C4-2B (cell line): ENCODE data around the gene PTPRJ.

ENCODE experiments used
- H3K27ac ChIP-seq: fragments of 450-650 bp; 2 replicates; pipeline ENCODE4 v1.5.1; 2017
- ZFX ChIP-seq: fragments of 450-650 bp; IDR thresholded peaks from 2 replicates; pipeline ENCODE4 v1.6.1; 2017
- TF ChIP-seq, protein P1 (sequence below): fragments of 450-650 bp; conservative IDR thresholded peaks from 2 replicates; pipeline ENCODE4 v1.5.1; 2017; ENCODE audit warnings: mild to moderate bottlenecking

PTPRJ gene

DNA sequence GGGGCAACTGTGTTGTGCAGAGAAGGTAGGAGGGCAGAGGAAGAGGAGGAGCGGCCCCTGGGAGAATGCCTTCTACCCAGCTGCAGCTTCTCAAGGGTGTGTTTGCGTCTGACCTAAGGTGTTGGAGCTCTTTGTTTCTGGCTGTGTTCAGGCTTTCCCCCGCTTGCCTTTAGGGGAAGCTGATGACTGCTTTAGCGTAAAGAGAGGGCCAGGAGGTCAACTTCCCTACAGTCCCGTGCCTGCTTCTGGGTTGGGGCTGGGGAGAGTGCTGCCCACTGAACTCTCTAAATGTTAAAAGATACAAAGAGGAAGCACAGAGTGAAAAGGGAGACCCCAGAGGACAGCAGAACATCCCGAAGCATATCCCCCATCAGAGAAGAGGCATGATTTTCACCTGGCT is 99.2 kb downstream of the PTPRJ start:
- no peak overlapping the region for H3K27ac ChIP-seq
- TF ChIP-seq ZFX, result no peak
- TF ChIP-seq, protein P1, sequence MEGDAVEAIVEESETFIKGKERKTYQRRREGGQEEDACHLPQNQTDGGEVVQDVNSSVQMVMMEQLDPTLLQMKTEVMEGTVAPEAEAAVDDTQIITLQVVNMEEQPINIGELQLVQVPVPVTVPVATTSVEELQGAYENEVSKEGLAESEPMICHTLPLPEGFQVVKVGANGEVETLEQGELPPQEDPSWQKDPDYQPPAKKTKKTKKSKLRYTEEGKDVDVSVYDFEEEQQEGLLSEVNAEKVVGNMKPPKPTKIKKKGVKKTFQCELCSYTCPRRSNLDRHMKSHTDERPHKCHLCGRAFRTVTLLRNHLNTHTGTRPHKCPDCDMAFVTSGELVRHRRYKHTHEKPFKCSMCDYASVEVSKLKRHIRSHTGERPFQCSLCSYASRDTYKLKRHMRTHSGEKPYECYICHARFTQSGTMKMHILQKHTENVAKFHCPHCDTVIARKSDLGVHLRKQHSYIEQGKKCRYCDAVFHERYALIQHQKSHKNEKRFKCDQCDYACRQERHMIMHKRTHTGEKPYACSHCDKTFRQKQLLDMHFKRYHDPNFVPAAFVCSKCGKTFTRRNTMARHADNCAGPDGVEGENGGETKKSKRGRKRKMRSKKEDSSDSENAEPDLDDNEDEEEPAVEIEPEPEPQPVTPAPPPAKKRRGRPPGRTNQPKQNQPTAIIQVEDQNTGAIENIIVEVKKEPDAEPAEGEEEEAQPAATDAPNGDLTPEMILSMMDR, result no peak

DNA sequence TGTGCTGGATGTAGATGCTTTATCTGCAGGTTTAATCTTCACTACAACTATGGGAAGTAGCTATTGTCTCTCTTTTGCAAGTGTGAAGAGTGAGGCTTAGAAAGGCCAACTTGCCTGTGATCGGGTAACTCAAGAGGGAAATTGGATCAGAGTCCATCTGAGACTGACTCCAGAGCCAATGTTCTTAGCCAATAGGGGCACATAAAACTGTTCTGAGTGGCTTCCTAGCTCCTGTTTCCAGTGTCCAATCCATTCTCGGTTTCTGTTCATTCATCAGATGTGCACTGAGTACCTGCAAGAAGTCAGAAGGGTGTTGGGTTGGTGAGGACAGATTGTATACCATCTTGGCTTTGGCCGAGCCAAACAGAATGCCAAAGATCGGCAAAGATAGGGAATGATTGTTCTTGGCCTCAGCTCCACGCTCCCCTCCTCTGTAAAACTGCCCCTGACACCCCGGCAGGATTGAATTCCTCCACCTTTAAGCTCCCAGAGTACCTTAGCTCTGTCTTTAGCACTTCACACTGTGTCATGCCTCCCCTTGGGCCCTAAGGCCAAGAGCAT is 100.0 kb downstream of the PTPRJ start:
- TF ChIP-seq ZFX, result no peak
- TF ChIP-seq, protein P1, result no peak
- H3K27ac ChIP-seq, result no peak overlapping the region

GRCh38 chr11:48081151-48082010 is 101.0 kb downstream of the PTPRJ start:
- no peak overlapping the region for H3K27ac ChIP-seq

DNA sequence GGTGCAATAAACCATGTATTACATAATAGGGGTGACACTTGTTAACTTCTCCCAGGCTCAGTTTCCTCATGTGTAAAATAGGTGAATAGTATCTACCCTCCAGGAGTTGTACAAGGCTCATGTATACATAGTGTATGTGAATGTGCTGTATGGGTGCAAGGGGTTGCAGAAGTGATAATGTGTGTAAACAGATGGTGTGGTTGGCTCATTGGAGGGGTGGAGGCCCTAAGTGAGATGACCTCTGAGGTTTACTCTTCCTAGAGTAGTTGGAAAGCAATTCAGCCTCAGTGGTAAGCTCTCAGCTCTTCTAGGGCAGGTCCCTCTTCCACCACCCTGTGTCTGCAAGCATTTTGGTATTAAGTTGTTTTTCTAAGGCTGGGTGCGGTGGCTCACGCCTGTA is 102.4 kb downstream of the PTPRJ start:
- TF ChIP-seq ZFX, result no peak
- TF ChIP-seq, protein P1, result no peak
- no peak overlapping the region for H3K27ac ChIP-seq

More at GRCh38 chr11:48081151-48082010, 101.0 kb downstream of the PTPRJ start:
- no peak for TF ChIP-seq ZFX
- TF ChIP-seq, protein P1, result no peak

GRCh38 chr11:48083421-48083820 is 103.1 kb downstream of the PTPRJ start:
- TF ChIP-seq, protein P1, result no peak
- TF ChIP-seq ZFX, result no peak
- H3K27ac ChIP-seq, result no peak overlapping the region

DNA sequence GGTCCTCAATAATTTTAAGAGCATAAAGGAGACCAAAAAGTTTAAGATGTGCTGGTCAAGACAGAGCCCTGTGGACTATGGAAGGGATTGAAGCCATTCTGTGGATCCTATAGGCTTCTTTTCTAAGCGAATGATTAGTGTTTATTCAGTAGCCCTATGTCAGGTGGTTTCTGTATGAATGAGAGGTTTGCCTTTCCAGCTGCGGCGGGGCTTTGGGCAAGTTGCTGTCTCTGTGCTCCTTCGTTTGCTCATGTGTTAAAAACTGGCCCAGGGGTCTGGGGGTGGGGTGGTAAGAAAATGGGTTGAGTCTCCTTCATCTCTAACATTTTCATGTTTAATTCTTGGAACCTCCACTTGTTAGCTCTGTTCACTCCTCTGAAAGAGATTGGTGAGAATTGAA is 105.3 kb downstream of the PTPRJ start:
- peak overlapping the region; percentile 88 for H3K27ac ChIP-seq
- no peak for TF ChIP-seq ZFX
- TF ChIP-seq, protein P1, result no peak

GRCh38 chr11:48087422-48087821 is 107.1 kb downstream of the PTPRJ start:
- peak overlapping the region; percentile 76; the same call in 1 of the 2 replicates for H3K27ac ChIP-seq
- TF ChIP-seq, protein P1, result no peak
- TF ChIP-seq ZFX, result no peak
